Choroid plexus epithelial cell (primary cell): ENCODE data around the gene ORMDL3.
A peak's percentile ranks its signal among the peaks of the same experiment; 100 is the strongest.
"Not testable (repeated sequence)": the region's sequence is repeated elsewhere in the genome, so short reads cannot be mapped to it uniquely, and the experiment has no call there.

ENCODE experiments used
- DNase-seq: peaks from one replicate; pipeline ENCODE4 v3.0.0-alpha.2; 2010; ENCODE audit warnings: low read depth
- H3K4me3 ChIP-seq: 2 replicates; pipeline ENCODE4 v1.5.1; 2011; ENCODE audit warnings: low read depth, mild to moderate bottlenecking, control low read depth, low read length, moderate library complexity
- CTCF ChIP-seq: conservative IDR thresholded peaks from 2 replicates; pipeline ENCODE4 v1.5.1; 2011; ENCODE audit warnings: low read depth, mild to moderate bottlenecking, control low read depth, inconsistent platforms, low read length, moderate library complexity

The ORMDL3 gene

DNA sequence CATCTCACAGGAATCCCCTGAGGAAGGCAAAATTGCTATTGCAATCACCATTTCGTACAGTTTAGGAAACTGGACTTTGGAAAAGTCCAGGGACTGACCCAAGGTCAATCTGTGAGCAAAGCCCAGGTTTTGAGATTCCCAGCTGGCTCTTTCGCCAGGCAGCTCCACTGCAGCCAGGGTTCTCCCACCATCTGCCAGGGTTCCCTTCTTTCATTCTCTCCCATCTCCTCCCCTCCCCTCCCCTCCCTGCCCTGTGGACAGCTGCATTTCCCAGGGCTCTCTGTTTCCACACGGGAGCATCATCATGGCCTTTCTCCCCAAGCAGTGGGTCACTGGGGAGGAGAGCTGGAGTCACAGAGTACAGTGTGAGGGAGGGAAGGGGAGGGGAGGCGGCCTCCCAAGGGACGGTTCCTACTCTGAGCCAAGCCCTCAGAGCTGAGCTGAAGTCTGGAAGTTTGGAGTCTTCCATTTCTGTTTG is 23.5 kb upstream of the ORMDL3 start:
- no peak overlapping the region for H3K4me3 ChIP-seq
- no peak for TF ChIP-seq CTCF
- DNase-seq = peak; percentile 33

GRCh38 chr17:39949028-39949427 is 21.6 kb upstream of the ORMDL3 start:
- TF ChIP-seq CTCF = no peak
- no peak overlapping the region for H3K4me3 ChIP-seq
- DNase-seq = no peak

DNA sequence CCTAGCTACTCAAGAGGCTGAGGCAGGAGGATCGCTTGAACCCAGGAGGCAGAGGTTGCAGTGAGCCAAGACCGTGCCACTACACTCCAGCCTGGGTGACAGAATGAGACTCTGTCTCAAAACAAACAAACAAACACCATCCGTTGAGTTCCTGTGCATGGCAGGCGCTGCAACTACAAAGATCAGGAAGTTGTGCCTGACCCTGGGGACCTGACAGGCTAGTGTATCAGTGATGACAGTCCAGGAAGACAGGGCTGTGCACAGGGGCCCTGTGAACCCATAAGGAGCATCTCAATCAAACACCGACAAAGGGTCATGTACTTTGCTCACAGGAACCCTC is 21.1 kb upstream of the ORMDL3 start:
- DNase-seq, H3K4me3 ChIP-seq: not testable (repeated sequence)

- no peak overlapping the region for H3K4me3 ChIP-seq
- TF ChIP-seq CTCF = no peak
- DNase-seq = no peak
These were observed 19.3 kb upstream of the ORMDL3 start for GRCh38 chr17:39946551-39947330.

- no peak for TF ChIP-seq CTCF
- DNase-seq = no peak
- no peak overlapping the region for H3K4me3 ChIP-seq
These were observed 17.0 kb upstream of the ORMDL3 start for GRCh38 chr17:39944393-39944711.

- H3K4me3 ChIP-seq = no peak overlapping the region
- DNase-seq = no peak
- no peak for TF ChIP-seq CTCF
These were observed 16.4 kb upstream of the ORMDL3 start for GRCh38 chr17:39943702-39944392.

DNA sequence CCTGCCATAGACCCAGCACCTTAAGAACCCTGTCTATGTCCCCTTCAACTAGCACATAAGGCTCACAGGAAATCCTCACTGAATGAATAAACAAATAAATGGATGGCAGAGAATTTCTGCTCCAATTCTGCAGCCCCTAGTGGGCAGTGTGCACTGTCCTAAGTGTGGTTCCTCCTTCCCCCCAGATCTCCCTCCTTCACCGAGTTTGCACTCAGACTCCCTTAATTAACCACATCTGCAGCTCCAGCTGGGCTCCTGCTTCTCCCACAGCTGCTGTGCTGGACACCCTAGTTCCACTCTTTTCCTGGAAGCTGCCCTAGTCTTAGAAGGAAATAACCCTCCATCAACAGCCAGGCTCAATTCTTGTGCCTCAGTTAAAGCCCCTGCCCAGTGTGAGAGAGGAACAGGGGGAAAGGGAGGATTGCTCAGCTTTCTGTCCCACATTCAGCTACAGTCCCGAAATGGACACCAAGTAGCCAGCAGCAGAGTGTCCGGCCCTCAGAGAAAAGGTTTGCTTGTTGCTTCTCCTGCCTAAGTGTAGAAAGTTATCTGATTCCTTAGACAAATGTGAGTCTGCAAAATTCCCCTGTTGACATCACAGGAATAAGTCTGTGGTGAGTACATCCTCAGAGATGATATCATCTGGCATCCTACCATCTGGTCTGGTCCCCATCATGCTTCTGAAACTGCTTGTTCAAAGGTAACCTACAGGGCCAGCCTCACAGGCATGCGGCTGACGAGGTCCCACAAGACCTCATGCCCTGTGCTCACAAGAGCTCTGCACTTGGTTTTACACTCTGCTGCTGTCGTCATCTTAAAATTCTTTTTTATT is 12.4 kb upstream of the ORMDL3 start:
- peak; percentile 94 for DNase-seq
- no peak overlapping the region for H3K4me3 ChIP-seq
- TF ChIP-seq CTCF = peak; percentile 79
